ENCODE measurements around the gene LHFPL5.

GRCh38 chr6:35787266-35788218 is 17.6 kb upstream of the LHFPL5 start:
- TF ChIP-seq CTCF (IDR thresholded peaks at IDR 0.05) (no peak), POLR2A (IDR thresholded peaks at IDR 0.05) (no peak)

Measured in uterus (tissue), 2 donors.